Stimulated activated effector memory CD8-positive, alpha-beta T cell treated with anti-CD3 and anti-CD28 coated beads, Interleukin-12 subunit alpha, Interleukin-12 subunit beta, amount 100 ng/mL, for 72 hours (primary cell): Measurements from ENCODE around the gene ZNF407.
"Not testable (repeated sequence)": the region's sequence is repeated elsewhere in the genome, so short reads cannot be mapped to it uniquely, and the experiment has no call there.

Experiments used
- ATAC-seq: fragments of 150-1000 bp; cut with Tn5 transposase; 2 replicates; pipeline ENCODE4 v1.10.0; 2021
- DNase-seq, 2 donors: peaks; one replicate each; pipeline ENCODE4 v3.0.0; 2021 to 2022; ENCODE audit warnings: low spot score in 2 of 2
- H3K27ac Mint-ChIP-seq: one replicate; pipeline ENCODE4 v1.8.0; 2022; ENCODE audit warnings: mild to moderate bottlenecking, mixed read lengths
- H3K36me3 Mint-ChIP-seq: one replicate; pipeline ENCODE4 v1.8.0; 2022; ENCODE audit warnings: mild to moderate bottlenecking, mixed read lengths
- H3K4me1 Mint-ChIP-seq: one replicate; pipeline ENCODE4 v1.8.0; 2022; ENCODE audit warnings: mixed read lengths
- H3K4me3 Mint-ChIP-seq: one replicate; pipeline ENCODE4 v1.8.0; 2022; ENCODE audit warnings: mild to moderate bottlenecking, mixed read lengths
- H3K9me3 Mint-ChIP-seq: one replicate; pipeline ENCODE4 v1.8.0; 2022; ENCODE audit warnings: mixed read lengths

ZNF407 gene, protein sequence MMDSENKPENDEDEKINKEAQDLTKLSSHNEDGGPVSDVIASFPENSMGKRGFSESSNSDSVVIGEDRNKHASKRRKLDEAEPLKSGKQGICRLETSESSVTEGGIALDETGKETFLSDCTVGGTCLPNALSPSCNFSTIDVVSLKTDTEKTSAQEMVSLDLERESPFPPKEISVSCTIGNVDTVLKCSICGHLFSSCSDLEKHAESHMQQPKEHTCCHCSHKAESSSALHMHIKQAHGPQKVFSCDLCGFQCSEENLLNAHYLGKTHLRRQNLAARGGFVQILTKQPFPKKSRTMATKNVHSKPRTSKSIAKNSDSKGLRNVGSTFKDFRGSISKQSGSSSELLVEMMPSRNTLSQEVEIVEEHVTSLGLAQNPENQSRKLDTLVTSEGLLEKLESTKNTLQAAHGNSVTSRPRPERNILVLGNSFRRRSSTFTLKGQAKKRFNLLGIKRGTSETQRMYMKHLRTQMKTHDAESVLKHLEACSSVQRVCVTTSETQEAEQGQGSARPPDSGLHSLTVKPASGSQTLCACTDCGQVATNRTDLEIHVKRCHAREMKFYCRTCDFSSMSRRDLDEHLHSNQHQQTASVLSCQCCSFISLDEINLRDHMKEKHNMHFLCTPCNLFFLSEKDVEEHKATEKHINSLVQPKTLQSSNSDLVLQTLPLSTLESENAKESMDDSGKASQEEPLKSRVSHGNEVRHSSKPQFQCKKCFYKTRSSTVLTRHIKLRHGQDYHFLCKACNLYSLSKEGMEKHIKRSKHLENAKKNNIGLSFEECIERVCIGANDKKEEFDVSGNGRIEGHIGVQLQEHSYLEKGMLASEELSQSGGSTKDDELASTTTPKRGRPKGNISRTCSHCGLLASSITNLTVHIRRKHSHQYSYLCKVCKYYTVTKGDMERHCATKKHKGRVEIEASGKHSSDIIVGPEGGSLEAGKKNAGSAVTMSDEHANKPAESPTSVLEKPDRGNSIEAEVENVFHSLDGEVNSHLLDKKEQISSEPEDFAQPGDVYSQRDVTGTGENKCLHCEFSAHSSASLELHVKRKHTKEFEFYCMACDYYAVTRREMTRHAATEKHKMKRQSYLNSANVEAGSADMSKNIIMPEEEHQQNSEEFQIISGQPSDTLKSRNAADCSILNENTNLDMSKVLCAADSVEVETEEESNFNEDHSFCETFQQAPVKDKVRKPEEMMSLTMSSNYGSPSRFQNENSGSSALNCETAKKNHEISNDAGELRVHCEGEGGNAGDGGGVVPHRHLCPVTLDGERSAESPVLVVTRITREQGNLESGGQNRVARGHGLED (N-terminal part only)

DNA sequence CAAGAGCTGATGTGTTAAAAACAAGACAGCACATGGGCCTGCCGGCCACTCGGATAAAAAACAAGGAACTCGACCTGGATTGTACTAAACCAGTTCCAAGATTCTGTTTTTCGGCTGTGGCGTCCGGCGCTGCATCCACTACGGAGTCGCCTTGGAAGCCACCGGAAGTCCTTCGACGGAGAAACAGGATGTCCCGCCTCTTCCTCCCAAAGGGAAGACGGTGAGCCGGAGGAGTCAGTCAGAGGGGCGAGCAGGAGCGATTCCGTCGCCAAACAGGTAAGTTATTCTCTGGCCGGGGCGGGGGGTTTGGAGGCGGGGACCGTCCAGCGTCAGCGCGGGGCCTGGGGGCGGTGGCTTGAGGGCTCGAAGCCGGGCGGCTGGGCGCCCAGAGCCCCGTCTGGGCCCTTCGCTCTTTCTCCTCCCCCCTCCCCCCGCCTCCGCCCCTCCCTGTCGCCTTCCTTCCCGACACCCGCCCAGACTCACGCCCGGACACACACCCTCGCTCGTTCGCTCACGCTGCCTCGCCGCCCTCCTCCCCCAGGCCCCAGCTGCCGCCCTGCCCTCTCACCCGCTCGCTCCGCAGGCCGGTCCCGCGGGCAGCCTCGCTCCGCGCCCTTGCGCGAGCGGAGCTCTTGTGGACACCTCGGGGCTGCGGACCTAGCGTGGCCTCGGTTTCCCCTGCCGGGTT lies at the start of gene ZNF407:
Gene ZNF407, plus strand, starts transcription at position 209 of the 688 bp plus-strand sequence. CDS start 33,150 bp downstream, outside the sequence.
- Mint-ChIP-seq H3K4me3 (peak within 1 kb of the TSS; percentile 98), H3K36me3 (peaks cover 58% of the 10 kb centered on the region), H3K27ac (peak within 1 kb of the TSS; percentile 96), H3K4me1 (peaks cover 58% of the 10 kb centered on the region), H3K9me3 (no peaks in the 10 kb centered on the region)
- DNase-seq (peak; percentile 74 to 95), ATAC-seq (peak; percentile 88)

DNA sequence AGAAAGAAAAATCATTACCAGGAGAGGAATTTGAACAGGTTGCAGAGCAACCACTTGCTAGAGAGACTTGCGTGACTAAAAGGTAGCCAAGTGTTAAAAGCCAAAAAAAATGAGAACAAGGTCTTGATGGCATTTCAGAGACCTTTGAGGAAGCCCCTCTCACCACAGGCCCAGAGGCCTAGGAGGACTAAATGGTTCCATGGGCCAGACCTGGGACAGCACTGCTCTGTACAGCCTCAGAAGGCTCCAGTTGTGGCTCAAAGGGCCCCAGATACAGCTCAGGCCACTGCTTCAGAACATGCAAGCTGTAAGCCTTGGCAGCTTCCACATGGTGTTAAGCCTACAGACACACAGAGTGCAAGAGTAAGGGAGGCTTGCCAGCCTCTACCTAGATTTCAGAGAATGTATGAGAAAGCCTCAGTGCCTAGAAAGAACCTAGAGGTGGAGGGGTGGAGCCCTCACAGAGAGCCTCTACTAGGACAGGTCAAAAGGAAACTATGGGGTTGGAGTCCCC lies 48.0 kb upstream of the ZNF407 start:
- no peaks in the 10 kb centered on the region for H3K36me3 Mint-ChIP-seq
- no peak for ATAC-seq

DNA sequence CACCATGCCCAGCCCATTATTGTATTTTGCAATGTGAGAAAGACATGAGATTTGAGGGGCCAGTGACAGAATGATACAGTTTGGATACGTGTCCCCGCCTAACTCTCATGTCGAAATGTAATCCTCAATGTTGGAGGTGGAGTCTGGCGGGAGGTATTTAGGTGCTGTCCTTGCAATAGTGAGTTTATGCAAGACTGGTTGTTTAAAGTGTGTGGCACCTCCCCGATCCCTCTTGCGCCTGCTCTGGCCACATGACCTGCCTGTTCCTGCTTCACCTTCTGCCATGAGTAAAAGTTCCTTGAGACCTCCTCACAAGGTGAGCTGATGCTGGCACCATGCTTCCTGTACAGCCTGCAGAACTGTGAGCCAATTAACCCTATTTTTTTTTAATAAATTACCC lies 46.8 kb upstream of the ZNF407 start:
- Mint-ChIP-seq H3K4me3 (no peak overlapping the region), H3K9me3 (no peaks in the 10 kb centered on the region), H3K36me3 (no peaks in the 10 kb centered on the region), H3K27ac (no peak overlapping the region), H3K4me1 (peaks cover 5% of the 10 kb centered on the region)
- DNase-seq (no peak), ATAC-seq (no peak)

More for the DNA sequence above, 48.0 kb upstream of the ZNF407 start:
- Mint-ChIP-seq H3K27ac (no peak overlapping the region), H3K9me3 (no peaks in the 10 kb centered on the region), H3K4me1 (peaks cover 5% of the 10 kb centered on the region), H3K4me3 (no peak overlapping the region)
- no peak for DNase-seq

DNA sequence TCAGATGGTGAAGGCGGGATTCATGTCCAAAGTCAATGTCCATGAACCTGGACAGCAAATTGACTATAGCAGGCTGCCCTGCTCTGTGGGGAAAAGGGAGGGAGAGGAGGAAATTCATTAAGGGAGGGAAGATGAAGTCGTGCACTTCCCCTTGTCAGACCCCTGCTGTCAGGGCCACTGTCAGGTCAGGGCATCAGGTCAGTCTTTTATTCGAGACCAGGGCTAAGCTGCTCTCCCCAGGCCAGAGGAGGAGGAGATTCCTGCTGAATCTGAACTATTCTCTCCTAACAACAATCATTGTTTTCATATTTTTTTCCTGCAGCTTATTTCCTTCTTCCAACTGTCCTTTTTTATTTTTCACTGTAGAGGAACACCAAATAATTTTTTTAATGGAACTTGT lies 46.2 kb upstream of the ZNF407 start:
- Mint-ChIP-seq H3K36me3 (no peaks in the 10 kb centered on the region), H3K9me3 (no peaks in the 10 kb centered on the region), H3K4me3 (no peak overlapping the region), H3K4me1 (peaks cover 5% of the 10 kb centered on the region), H3K27ac (no peak overlapping the region)
- ATAC-seq (no peak), DNase-seq (no peak)

DNA sequence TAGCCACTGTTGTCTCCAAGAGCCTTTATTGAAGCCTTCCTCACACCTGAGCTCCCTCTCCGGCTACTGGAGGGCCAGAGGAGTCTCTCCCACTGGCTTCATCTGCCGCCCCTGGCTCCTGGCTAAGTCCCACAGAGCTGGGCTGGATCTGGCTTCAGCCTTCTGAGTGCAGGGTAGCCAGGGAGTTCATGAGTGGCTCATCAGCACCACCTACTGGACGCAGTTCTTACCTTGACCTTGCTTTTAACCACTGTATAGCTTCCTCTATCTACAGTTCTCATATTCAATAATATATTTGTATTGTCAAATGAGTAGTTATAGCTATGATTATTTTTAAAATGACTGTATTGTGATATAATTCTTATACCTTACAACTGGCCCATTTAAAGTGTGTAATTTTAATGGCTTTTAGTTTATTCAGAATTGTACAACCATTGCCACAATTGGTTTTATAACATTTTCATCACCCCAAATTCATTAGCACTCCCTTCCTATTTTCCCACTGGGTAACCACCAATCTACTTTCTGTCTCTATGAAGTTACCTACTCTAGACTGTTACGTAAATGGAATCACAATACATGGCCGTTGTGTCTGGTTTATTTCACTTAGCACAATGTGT lies 45.6 kb upstream of the ZNF407 start:
- Mint-ChIP-seq H3K4me1 (peaks cover 5% of the 10 kb centered on the region), H3K36me3 (no peaks in the 10 kb centered on the region), H3K4me3 (no peak overlapping the region), H3K9me3 (no peaks in the 10 kb centered on the region), H3K27ac (no peak overlapping the region)
- DNase-seq (peak; percentile 58 to 84), ATAC-seq (peak; percentile 93)

DNA sequence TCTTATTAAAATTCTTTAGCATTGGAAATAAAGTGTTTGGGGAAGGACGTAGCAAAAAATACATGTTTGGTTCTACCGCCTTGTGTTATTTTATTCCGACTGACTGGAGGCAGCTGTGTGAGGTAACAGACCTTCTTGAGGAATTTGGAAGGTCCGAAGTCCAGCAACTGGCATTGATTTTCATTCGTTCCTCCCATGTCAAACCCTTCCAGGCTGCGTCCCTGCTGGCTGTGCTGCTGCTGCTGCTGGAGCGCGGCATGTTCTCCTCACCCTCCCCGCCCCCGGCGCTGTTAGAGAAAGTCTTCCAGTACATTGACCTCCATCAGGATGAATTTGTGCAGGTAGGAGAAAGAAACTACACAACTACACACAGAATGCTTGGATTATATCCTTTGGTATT lies 41.5 kb upstream of the ZNF407 start:
- no peaks in the 10 kb centered on the region for H3K9me3 Mint-ChIP-seq
- H3K4me3 Mint-ChIP-seq, result no peak overlapping the region
- no peaks in the 10 kb centered on the region for H3K36me3 Mint-ChIP-seq
- ATAC-seq (no peak), DNase-seq (no peak)
- H3K4me1 Mint-ChIP-seq, result peaks cover 5% of the 10 kb centered on the region
- no peak overlapping the region for H3K27ac Mint-ChIP-seq

DNA sequence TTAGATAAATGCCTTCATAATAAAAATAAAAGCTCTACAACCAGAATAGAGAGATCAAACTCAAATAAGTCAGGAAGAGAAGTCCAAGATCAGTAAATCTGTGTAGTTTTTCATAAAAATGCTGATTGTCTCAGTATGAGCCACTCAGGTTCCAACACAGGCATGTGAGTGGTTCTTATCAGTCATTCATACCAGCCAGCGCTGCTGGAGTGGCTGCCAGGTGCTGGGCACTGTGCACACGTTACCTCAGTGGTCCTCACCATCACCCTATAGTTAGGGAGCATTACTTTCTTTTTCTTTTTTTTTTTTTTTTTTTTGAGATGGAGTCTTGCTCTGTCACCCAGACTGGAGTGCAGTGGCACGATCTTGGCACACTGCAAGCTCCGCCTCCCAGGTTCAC lies 39.6 kb upstream of the ZNF407 start:
- ATAC-seq (no peak), DNase-seq (no peak)
- H3K9me3 Mint-ChIP-seq, result no peaks in the 10 kb centered on the region
- H3K4me1 Mint-ChIP-seq, result no peaks in the 10 kb centered on the region
- H3K27ac Mint-ChIP-seq, result no peak overlapping the region
- H3K36me3 Mint-ChIP-seq, result no peaks in the 10 kb centered on the region
- H3K4me3 Mint-ChIP-seq, result no peak overlapping the region

DNA sequence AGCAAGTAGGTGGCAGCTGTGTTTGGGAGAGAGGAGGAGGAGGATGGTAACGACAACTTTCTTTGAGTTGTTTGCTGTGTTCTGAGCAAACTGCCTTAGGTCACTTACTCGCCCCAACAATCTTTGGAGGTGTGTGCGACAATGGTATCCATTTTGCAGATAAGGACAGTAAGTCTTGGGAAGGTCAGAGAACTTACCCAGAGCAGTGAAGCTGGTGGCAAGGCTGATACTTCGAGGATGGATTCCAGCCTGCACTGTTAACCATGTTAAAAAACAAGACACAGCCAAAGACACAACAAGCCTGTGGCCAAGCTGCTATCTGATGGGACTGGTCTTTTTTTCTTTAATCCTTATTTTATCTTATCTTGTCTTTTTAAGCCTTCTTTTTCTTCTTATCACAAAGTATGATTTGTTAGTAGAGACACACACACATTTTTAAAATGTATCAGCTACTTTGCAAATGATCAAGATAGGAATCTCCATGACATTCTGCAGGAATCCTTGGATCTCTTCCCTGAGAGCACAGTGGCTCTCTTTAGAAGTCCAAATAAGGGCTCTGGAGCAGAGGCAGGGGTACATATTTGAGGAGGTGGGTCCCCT lies 35.4 kb upstream of the ZNF407 start:
- Mint-ChIP-seq H3K4me1 (no peaks in the 10 kb centered on the region), H3K27ac (no peak overlapping the region), H3K9me3 (no peaks in the 10 kb centered on the region), H3K4me3 (no peak overlapping the region), H3K36me3 (no peaks in the 10 kb centered on the region)
- no peak for DNase-seq
- ATAC-seq, result no peak

DNA sequence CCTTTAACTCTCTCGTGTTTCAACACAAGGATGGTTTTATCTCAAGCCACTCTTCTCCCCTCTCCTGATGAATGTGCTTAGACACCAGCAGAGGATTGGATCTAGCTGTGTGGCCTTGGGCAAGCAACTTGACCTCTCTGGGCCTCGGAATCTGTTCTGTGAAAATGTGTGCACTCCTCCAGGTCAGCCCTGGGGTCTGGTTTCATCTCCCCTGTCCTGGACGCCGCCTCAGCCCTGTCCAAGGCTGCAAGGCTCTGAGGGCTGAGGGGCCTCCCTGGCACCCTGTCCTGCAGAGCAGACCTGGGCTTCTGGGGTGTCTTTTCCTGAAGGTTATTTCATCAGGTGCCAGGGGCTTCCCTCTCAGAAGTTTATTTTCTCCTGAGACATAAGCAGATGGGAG lies 34.9 kb upstream of the ZNF407 start:
- H3K4me1 Mint-ChIP-seq, result no peaks in the 10 kb centered on the region
- H3K9me3 Mint-ChIP-seq, result no peaks in the 10 kb centered on the region

DNA sequence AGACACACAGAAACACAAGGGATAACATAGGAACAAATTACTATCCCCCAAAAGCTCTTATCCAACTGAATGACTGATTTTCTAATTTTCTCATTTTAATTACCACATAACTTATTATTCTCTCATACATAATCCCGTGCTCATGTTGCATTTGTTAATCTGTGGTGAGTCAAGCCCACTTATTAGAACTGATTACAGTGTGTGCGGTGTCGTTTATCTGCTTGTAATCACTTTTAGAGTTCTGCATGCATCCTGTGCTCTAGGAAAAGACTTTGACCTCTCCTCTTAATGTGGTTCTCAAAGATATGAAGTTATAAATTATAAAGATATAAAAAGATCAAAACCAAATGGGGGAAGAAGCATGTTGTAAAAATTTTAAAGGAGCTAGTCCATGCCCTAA lies 33.7 kb upstream of the ZNF407 start:
- Mint-ChIP-seq H3K36me3 (no peaks in the 10 kb centered on the region), H3K4me3 (no peak overlapping the region), H3K4me1 (no peaks in the 10 kb centered on the region), H3K9me3 (no peaks in the 10 kb centered on the region), H3K27ac (no peak overlapping the region)
- no peak for ATAC-seq
- no peak for DNase-seq

More for the DNA sequence above, 34.9 kb upstream of the ZNF407 start:
- Mint-ChIP-seq H3K36me3 (no peaks in the 10 kb centered on the region), H3K27ac (no peak overlapping the region), H3K4me3 (no peak overlapping the region)
- DNase-seq, result no peak
- peak; percentile 36 for ATAC-seq

DNA sequence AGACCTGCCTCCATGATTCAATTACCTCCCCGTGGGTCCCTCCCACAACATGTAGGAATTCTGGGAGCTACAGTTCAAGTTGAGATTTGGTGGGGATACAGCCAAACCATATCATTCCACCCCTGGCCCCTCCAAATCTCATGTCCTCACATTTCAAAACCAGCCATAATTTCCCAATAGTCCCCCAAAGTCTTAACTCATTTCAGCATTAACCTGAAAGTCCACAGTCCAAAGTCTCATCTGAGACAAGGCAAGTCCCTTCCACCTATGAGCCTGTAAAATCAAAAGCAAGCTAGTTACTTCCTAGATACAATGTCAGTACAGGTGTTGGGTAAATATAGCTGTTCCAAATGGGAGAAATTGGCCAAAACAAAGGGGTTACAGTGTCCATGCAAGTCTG lies 32.5 kb upstream of the ZNF407 start:
- H3K36me3 Mint-ChIP-seq, H3K4me3 Mint-ChIP-seq, ATAC-seq, H3K27ac Mint-ChIP-seq, H3K9me3 Mint-ChIP-seq, H3K4me1 Mint-ChIP-seq, DNase-seq: not testable (repeated sequence)

DNA sequence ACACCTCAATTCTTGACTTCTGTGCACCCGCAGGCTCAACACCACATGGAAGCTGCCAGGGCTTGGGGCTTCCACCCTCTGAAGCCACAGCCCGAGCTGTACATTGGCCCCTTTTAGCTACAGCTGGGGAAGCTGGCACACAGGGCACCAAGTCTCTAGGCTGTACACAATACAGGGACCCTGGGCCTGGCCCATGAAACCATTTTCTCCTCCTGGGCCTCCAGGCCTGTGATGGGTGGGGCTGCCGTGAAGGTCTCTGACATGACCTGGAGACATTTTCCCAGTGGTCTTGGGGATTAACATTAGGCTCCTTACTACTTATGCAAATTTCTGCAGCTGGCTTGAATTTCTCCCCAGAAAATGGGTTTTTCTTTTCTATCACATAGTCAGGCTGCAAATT lies 31.7 kb upstream of the ZNF407 start:
- not testable (repeated sequence) for DNase-seq, H3K9me3 Mint-ChIP-seq, H3K36me3 Mint-ChIP-seq, H3K4me1 Mint-ChIP-seq, H3K27ac Mint-ChIP-seq, ATAC-seq, H3K4me3 Mint-ChIP-seq

DNA sequence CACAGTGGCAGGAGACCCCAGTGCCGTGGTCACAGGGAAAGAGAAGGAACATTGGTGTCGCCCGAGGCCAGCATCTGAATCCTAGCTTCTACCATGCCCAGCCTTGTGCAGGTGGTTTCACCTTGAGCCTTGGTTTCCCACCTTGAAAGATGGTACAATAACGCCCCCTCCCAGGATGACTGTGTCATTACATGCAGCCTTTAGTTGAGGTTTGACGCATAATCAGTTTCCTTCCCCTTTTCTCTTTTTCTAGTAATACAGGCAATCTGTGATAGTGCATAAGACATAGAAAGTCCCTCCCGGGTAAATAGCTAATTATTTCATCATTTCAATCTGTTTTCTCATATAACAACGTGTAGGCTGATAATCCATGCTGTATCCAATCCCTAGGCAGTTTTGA lies 29.8 kb upstream of the ZNF407 start:
- DNase-seq, result no peak
- no peaks in the 10 kb centered on the region for H3K9me3 Mint-ChIP-seq
- H3K36me3 Mint-ChIP-seq, result no peaks in the 10 kb centered on the region
- no peak overlapping the region for H3K27ac Mint-ChIP-seq
- no peak for ATAC-seq
- H3K4me1 Mint-ChIP-seq, result no peaks in the 10 kb centered on the region
- no peak overlapping the region for H3K4me3 Mint-ChIP-seq

DNA sequence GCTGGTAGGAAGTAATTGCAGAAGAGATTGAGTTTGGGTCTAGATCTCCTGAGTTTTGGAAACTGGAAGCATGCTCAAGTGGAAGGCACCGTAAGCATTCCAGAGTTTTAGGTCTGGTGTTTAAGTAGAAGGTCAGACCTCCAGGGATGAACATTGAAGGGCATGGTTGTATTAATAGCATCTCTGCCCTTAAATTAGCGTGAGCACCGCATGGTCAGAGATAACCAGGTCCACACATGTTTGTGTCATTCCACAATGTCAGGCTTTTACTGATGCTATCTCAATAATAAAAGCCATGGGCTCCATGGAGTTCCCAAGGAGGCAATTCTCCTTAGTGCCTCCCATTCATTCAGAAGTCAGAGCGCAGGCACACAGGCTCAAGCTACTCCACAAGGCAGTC lies 28.3 kb upstream of the ZNF407 start:
- no peaks in the 10 kb centered on the region for H3K36me3 Mint-ChIP-seq
- H3K4me3 Mint-ChIP-seq, result no peak overlapping the region
- no peak for ATAC-seq

More for the DNA sequence above, 28.3 kb upstream of the ZNF407 start:
- no peak for DNase-seq
- Mint-ChIP-seq H3K4me1 (no peaks in the 10 kb centered on the region), H3K9me3 (no peaks in the 10 kb centered on the region), H3K27ac (no peak overlapping the region)
